IgD-negative memory B cell (primary cell): Measurements from ENCODE around the gene ESYT2. TPM values are rescaled to one million over a fixed set of nuclear protein-coding genes. Genes with fewer than 3 reads are reported as not detected.

Source experiments
- H3K27ac Mint-ChIP-seq, 3 donors: one replicate each; pipeline ENCODE4 v1.8.0; 2020 to 2022; ENCODE audit warnings: mild to moderate bottlenecking in 3 of 3, mixed read lengths in 3 of 3, moderate library complexity in 1 of 3
- H3K27me3 Mint-ChIP-seq: one replicate; pipeline ENCODE4 v1.8.0; 2021; ENCODE audit warnings: mixed read lengths
- H3K36me3 Mint-ChIP-seq: one replicate; pipeline ENCODE4 v1.8.0; 2020; ENCODE audit warnings: mild to moderate bottlenecking, mixed read lengths
- H3K4me1 Mint-ChIP-seq, 3 donors: one replicate each; pipeline ENCODE4 v1.8.0; 2020 to 2022; ENCODE audit warnings: mixed read lengths in 3 of 3, mild to moderate bottlenecking in 1 of 3
- H3K4me3 Mint-ChIP-seq, 4 donors: one replicate each; pipeline ENCODE4 v1.8.0; 2020 to 2022; ENCODE audit warnings: mild to moderate bottlenecking in 4 of 4, mixed read lengths in 4 of 4, moderate library complexity in 3 of 4
- H3K9me3 Mint-ChIP-seq, 3 donors: one replicate each; pipeline ENCODE4 v1.8.0; 2020 to 2021; ENCODE audit warnings: mixed read lengths in 3 of 3, mild to moderate bottlenecking in 1 of 3
- polyA plus RNA-seq: library from polyadenylated mRNA; unstranded; fragments of 300-500 nt; fragmentation: Illumina TruSeq; gene quantifications from one replicate; pipeline ENCODE4 v1.2.3, GENCODE V29; 2021

The ESYT2 gene
- polyA plus RNA-seq, 1 donor from 2014 or later = 13.2 TPM

DNA sequence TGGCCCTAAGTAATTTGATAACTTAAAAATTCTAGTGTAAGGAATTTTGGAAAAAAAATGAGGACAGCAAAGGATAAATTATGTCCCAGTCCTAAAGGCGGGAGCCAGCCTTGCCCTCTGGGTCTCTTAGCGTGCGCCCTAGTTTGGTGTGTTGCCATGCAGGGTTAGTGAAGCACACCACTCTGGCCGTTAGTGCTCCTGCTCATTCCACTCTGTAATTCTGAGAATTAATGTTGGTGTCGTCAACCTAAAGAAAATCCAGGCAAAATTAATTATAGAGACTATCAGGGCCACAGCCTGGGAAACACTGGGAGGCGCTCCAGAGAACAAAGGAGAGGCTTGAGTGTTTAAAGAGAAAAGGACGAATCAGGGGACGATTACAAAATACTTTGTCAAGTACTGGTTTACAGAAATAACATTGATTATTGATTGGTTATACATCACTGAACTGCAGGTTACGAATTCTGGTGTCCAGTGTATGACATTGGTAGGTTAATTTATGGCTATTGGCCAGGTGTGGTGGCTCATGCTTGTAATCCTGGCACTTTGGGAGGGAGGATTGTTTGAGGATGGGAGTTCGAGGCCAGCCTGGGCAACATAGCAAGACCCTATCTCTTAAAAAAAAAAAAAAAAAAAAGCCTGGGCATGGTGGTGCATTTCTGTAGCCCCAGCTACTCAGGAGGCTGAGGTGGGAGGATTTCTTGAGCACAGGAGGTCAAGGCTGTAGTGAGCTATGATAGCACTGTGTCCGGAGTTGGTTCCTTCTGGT is 32.8 kb upstream of the ESYT2 start:
- Mint-ChIP-seq H3K9me3 (no peaks in the 10 kb centered on the region), H3K36me3 (peaks cover 4% of the 10 kb centered on the region), H3K27me3 (no peaks in the 10 kb centered on the region), H3K27ac (peak overlapping the region in 1 of 3 donors; percentile 5), H3K4me3 (peak overlapping the region; percentile 37 to 69 (median 40)), H3K4me1 (peaks cover 0 to 11% (median 10%) of the 10 kb centered on the region in 3 donors)

DNA sequence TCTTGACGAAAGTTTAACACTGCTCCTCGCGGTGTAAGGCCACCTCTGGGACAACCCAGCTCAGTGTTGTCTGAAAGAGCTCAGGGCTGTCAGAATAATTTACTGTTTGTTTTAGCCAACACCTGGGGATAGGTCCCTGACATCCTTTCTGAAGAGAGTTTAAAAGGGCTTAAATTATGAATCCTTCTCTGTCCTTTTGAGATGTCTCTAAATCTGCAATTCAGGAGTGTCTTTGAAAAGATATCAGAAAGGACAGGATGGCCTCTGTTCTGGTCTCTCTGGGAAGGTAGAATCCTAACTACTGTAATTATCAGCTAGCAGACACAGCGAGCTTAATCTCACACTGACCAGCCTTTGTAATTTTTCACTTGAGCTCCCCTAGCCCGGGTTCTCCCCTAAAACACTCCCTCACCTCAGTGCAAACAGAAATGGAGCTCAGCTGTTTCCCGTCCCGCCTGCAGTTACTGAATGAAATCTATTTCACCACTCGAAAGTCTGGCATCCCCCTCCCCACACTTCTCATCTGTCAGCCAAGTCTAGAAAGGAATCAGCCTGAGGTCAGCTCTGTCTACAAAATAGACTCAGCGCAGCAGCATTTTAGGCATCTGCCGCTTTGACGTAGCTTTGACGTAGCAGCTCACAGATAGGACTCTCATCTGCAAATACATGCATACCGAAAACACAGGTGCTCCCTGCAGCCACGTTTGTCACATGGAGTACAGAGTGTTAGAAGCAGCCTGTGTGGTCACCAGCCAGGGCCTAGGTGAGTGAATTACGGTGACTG is 31.9 kb upstream of the ESYT2 start:
- H3K36me3 Mint-ChIP-seq = peaks cover 4% of the 10 kb centered on the region
- H3K4me1 Mint-ChIP-seq = peaks cover 3 to 14% (median 12%) of the 10 kb centered on the region in 3 donors

GRCh38 chr7:158860394-158860793 is 31.1 kb upstream of the ESYT2 start:
- no peaks in the 10 kb centered on the region for H3K9me3 Mint-ChIP-seq
- peaks cover 4% of the 10 kb centered on the region for H3K36me3 Mint-ChIP-seq
- H3K4me3 Mint-ChIP-seq = no peak overlapping the region
- no peak overlapping the region for H3K27ac Mint-ChIP-seq
- peaks cover 6 to 16% (median 15%) of the 10 kb centered on the region in 3 donors for H3K4me1 Mint-ChIP-seq
- no peaks in the 10 kb centered on the region for H3K27me3 Mint-ChIP-seq

More for the DNA sequence above, 31.9 kb upstream of the ESYT2 start:
- H3K9me3 Mint-ChIP-seq = no peaks in the 10 kb centered on the region
- peak overlapping the region in 1 of 4 donors; percentile 69 for H3K4me3 Mint-ChIP-seq
- H3K27me3 Mint-ChIP-seq = no peaks in the 10 kb centered on the region
- H3K27ac Mint-ChIP-seq = peak overlapping the region in 1 of 3 donors; percentile 47

GRCh38 chr7:158858592-158859503 is 29.5 kb upstream of the ESYT2 start:
- H3K4me1 Mint-ChIP-seq = peaks cover 6 to 11% (median 9%) of the 10 kb centered on the region in 3 donors
- no peaks in the 10 kb centered on the region for H3K9me3 Mint-ChIP-seq
- no peaks in the 10 kb centered on the region for H3K27me3 Mint-ChIP-seq
- peak overlapping the region in 2 of 4 donors; percentile 46 to 77 for H3K4me3 Mint-ChIP-seq
- H3K27ac Mint-ChIP-seq = peak overlapping the region in 1 of 3 donors; percentile 63
- H3K36me3 Mint-ChIP-seq = no peaks in the 10 kb centered on the region

DNA sequence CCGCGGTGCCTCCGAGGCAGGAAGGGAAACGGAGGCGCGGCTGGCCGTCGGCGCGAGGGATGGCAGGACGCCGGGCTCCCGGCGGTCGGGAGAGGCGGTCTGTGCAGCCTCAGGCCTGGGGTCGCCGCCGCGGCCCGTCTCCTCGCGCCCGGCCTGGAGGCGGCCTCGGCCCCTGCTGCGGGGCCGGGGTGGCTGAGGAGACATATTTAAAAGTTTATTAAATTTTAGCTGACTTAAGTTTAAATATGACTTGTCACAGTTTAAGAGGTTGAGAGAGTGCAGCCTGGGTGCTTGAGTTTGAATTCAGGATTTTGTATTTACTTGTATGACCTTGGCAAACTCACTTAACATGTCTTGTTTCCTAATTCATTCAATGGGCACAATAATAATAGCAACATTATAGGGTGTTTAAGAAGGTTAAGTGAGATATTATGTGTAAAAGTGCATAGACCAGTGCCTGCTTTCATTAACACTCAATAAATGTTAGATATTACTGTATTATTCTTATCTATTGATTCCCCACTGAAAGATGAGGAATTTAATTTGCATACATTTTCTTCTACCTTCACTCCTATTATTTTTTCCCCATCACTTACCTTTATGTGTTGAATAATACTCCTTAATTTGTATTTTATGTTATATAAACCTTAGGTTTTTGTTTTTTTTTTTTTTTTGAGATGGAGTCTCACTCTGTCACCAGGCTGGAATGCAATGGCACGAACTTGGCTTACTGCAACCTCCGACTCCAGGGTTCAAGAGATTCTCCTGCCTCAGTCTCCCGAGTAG is 27.8 kb upstream of the ESYT2 start:
- peak overlapping the region; percentile 86 to 99 (median 96) for H3K4me3 Mint-ChIP-seq
- no peaks in the 10 kb centered on the region for H3K9me3 Mint-ChIP-seq
- no peaks in the 10 kb centered on the region for H3K36me3 Mint-ChIP-seq
- peak overlapping the region; percentile 7 to 97 (median 52) for H3K27ac Mint-ChIP-seq
- peaks cover 6 to 9% (median 9%) of the 10 kb centered on the region in 3 donors for H3K4me1 Mint-ChIP-seq
- H3K27me3 Mint-ChIP-seq = peaks cover 2% of the 10 kb centered on the region

- Mint-ChIP-seq H3K9me3 (no peaks in the 10 kb centered on the region), H3K36me3 (no peaks in the 10 kb centered on the region), H3K27me3 (peaks cover 2% of the 10 kb centered on the region), H3K27ac (peak overlapping the region in 1 of 3 donors; percentile 61), H3K4me3 (peak overlapping the region in 2 of 4 donors; percentile 82 to 89), H3K4me1 (peaks cover 6 to 9% (median 9%) of the 10 kb centered on the region in 3 donors)
These were observed 25.4 kb upstream of the ESYT2 start for GRCh38 chr7:158854681-158855081.

DNA sequence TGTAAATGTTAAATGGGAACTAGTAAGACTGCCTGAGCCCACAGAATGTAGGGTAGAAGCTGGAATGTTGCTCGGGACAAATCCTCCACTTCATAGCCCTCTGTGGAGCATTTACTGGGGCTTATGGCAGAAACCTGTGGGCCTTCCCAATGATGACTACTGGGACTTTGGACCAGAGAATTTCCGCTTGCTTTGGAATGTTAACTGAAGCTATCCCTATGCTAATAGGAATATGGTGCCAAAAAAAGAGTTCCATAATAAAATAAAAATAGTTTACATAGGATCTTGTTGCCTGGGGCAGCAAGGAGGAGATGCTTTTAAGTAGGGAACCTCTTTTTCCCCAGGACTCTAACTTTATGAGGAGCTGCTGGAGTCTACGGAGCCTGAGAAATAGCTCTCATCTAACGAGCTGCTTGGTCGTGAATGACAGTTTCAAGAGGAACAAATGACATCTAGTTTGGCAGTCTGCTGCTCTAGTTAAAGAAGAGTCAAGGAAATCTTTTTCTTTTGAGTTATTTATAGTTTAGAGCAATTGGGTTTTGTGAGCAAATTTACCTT is 21.3 kb upstream of the ESYT2 start:
- no peak overlapping the region for H3K4me3 Mint-ChIP-seq
- peaks cover 2% of the 10 kb centered on the region for H3K27me3 Mint-ChIP-seq
- no peak overlapping the region for H3K27ac Mint-ChIP-seq

GRCh38 chr7:158849768-158850544 is 20.6 kb upstream of the ESYT2 start:
- no peaks in the 10 kb centered on the region for H3K36me3 Mint-ChIP-seq
- H3K27me3 Mint-ChIP-seq = peaks cover 3% of the 10 kb centered on the region
- H3K4me1 Mint-ChIP-seq = no peaks in the 10 kb centered on the region
- H3K9me3 Mint-ChIP-seq = peaks cover 0 to 1% (median 0%) of the 10 kb centered on the region in 3 donors
- H3K4me3 Mint-ChIP-seq = no peak overlapping the region
- H3K27ac Mint-ChIP-seq = no peak overlapping the region

More for the DNA sequence above, 21.3 kb upstream of the ESYT2 start:
- Mint-ChIP-seq H3K36me3 (no peaks in the 10 kb centered on the region), H3K4me1 (no peaks in the 10 kb centered on the region), H3K9me3 (peaks cover 0 to 1% (median 0%) of the 10 kb centered on the region in 3 donors)

- H3K9me3 Mint-ChIP-seq = peaks cover 0 to 1% (median 0%) of the 10 kb centered on the region in 3 donors
- no peak overlapping the region for H3K27ac Mint-ChIP-seq
- no peak overlapping the region for H3K4me3 Mint-ChIP-seq
- peaks cover 7% of the 10 kb centered on the region for H3K27me3 Mint-ChIP-seq
- no peaks in the 10 kb centered on the region for H3K36me3 Mint-ChIP-seq
- H3K4me1 Mint-ChIP-seq = no peaks in the 10 kb centered on the region
These were observed 20.1 kb upstream of the ESYT2 start for GRCh38 chr7:158849442-158849767.

DNA sequence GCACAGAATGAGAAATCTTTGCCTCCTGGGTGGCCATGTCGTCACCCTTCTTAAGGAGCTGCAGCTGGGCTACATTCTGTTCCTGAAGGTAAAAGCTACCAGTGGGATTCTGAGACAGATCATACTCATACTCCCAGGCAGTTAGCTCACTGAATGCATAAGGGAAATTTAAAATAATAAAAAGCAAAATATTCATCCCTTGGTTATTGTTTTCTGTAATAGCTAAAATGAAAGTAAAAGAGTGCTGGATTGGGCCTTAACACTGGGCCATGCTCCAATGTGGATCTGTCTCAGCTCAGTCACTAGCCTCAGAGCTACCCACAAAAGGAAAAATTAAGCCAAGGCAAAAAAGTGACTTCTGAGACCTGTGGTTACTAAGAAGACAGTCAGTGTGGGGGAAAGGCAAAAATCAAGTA is 18.1 kb upstream of the ESYT2 start:
- H3K27ac Mint-ChIP-seq = peak overlapping the region in 2 of 3 donors; percentile 63 to 71
- peaks cover 0 to 1% (median 0%) of the 10 kb centered on the region in 3 donors for H3K9me3 Mint-ChIP-seq
- no peaks in the 10 kb centered on the region for H3K4me1 Mint-ChIP-seq
- H3K4me3 Mint-ChIP-seq = peak overlapping the region in 1 of 4 donors; percentile 38
- peaks cover 5% of the 10 kb centered on the region for H3K27me3 Mint-ChIP-seq
- no peaks in the 10 kb centered on the region for H3K36me3 Mint-ChIP-seq

- Mint-ChIP-seq H3K27ac (no peak overlapping the region), H3K36me3 (no peaks in the 10 kb centered on the region), H3K9me3 (peaks cover 0 to 1% (median 0%) of the 10 kb centered on the region in 3 donors), H3K4me1 (no peaks in the 10 kb centered on the region), H3K4me3 (no peak overlapping the region), H3K27me3 (peaks cover 5% of the 10 kb centered on the region)
These were observed 17.0 kb upstream of the ESYT2 start for GRCh38 chr7:158846304-158846703.

DNA sequence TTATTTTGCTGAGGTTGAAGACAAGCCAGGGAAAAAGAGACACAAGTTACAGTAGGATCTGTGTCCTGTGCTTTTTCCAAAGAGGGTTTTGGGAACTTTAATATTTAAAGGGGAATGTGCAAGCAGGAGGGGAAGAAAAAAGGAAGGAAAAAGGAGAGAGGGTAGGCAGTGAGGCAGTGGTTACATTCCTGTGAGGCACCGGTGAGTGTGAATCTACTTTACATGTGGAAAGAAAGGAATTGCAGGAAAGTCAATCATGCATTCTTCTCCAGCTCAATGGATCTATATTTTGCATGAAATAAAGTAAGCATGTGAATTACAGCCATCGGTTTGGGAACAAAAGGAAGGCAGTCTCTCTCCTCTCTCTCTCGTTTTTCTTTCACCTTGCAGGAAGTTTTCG is 14.5 kb upstream of the ESYT2 start:
- H3K27ac Mint-ChIP-seq = no peak overlapping the region
- H3K4me3 Mint-ChIP-seq = no peak overlapping the region
- H3K36me3 Mint-ChIP-seq = no peaks in the 10 kb centered on the region
- no peaks in the 10 kb centered on the region for H3K9me3 Mint-ChIP-seq
- H3K27me3 Mint-ChIP-seq = peaks cover 5% of the 10 kb centered on the region
- peaks cover 0 to 3% (median 2%) of the 10 kb centered on the region in 3 donors for H3K4me1 Mint-ChIP-seq

GRCh38 chr7:158842486-158842885 is 13.2 kb upstream of the ESYT2 start:
- Mint-ChIP-seq H3K27me3 (peaks cover 5% of the 10 kb centered on the region), H3K36me3 (no peaks in the 10 kb centered on the region), H3K4me1 (peaks cover 0 to 3% (median 2%) of the 10 kb centered on the region in 3 donors), H3K4me3 (no peak overlapping the region), H3K9me3 (no peaks in the 10 kb centered on the region), H3K27ac (no peak overlapping the region)
